ENCODE results near the gene DAPK2.

The DAPK2 gene

DNA sequence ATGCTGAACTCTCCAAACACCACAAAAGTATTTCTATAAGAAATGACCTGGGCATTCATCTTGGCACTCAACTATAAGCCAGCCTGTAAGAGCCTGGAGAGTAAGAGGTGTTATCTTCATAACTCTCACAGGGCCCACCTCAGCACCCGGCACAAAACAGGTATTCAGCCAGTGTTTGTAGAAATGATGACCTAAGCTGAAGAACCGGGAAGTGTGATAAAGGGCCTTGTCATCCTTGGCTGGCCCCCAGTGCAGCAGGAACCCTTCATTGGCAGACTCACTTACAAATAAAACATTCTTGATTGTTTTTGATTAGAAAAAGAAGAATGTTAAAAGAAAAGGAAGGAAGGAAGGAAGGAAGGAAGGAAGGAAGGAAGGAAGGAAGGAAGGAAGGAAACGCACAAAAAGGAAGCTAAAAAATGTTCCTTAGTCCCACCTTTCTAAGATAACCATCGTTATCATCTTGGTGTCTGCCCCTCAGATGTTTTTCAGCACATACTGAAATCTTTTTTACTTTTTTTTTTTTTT lies 52.1 kb downstream of the DAPK2 start:
- H3K4me3 ChIP-seq (ENCODE audit: control insufficient read depth, low read depth, low read length): no peak overlapping the region
- no peak for DNase-seq (ENCODE audit: low read depth)
- TF ChIP-seq, protein P1, sequence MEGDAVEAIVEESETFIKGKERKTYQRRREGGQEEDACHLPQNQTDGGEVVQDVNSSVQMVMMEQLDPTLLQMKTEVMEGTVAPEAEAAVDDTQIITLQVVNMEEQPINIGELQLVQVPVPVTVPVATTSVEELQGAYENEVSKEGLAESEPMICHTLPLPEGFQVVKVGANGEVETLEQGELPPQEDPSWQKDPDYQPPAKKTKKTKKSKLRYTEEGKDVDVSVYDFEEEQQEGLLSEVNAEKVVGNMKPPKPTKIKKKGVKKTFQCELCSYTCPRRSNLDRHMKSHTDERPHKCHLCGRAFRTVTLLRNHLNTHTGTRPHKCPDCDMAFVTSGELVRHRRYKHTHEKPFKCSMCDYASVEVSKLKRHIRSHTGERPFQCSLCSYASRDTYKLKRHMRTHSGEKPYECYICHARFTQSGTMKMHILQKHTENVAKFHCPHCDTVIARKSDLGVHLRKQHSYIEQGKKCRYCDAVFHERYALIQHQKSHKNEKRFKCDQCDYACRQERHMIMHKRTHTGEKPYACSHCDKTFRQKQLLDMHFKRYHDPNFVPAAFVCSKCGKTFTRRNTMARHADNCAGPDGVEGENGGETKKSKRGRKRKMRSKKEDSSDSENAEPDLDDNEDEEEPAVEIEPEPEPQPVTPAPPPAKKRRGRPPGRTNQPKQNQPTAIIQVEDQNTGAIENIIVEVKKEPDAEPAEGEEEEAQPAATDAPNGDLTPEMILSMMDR (conservative IDR thresholded peaks at IDR 0.05; ENCODE audit: control insufficient read depth, insufficient read depth, low read depth, low read length): no peak

DNA sequence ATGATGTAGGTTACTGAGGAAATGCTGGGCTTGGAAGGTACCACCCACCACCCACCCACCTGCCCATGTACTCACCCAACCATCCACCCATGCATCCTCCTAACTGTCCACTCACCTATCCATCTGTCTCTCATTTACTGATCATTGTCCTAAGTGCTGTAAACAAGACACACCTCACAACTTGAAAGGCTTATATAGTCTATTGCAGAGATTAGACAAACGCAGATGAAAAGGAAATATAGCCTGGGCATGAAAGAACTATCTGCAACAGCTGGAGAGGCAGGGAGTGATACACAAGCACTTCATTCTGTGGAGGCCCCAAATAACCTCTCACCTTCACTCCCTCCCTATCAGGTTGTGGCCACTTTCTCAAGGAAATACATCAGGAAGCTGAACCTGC lies 54.0 kb downstream of the DAPK2 start:
- no peak for DNase-seq (ENCODE audit: low read depth)
- TF ChIP-seq, protein P1 (conservative IDR thresholded peaks at IDR 0.05; ENCODE audit: control insufficient read depth, insufficient read depth, low read depth, low read length): no peak
- H3K4me3 ChIP-seq (ENCODE audit: control insufficient read depth, low read depth, low read length): no peak overlapping the region

DNA sequence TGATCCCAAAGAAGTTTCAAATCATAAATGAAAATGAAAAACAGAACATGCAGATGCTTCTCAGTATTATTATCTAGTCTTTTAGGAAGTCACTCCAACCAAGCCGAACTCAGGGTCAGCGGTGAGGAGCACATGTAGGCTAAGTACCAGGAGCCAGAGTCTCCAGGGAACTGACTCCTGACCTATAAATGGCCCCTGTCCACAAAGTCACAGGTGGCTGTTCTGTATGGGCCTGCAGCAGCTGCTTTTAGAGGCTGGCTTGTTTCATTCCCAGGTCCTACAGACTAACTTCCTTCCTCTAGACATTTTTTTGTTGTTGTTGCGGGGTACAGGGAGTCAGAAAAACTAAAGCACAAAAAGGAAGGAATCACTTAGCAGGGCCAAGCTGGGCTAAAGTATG lies 54.6 kb downstream of the DAPK2 start:
- no peak overlapping the region for H3K4me3 ChIP-seq (ENCODE audit: control insufficient read depth, low read depth, low read length)
- TF ChIP-seq, protein P1 (conservative IDR thresholded peaks at IDR 0.05; ENCODE audit: control insufficient read depth, insufficient read depth, low read depth, low read length): no peak
- DNase-seq (ENCODE audit: low read depth): no peak

DNA sequence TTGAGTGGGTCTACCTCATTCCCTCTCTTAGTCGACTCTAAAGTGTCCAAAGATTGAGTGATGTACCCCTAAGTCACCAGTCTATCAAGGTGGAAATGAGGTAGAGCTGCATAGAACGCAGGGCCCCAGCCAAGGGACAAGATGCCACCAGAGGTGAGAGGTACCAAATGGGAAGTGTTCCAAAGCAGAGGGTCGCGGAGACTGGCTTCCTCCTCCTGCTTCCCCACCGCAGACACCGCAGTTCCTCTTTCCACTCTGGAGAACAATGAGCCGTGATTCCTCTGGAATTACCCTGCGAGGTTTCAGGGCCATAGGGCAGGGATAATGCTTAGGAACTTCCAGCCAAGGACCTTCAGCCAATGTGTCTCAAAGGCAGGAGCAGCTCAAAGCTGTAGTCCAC lies 55.8 kb downstream of the DAPK2 start:
- TF ChIP-seq, protein P1 (conservative IDR thresholded peaks at IDR 0.05; ENCODE audit: control insufficient read depth, insufficient read depth, low read depth, low read length): no peak
- no peak overlapping the region for H3K4me3 ChIP-seq (ENCODE audit: control insufficient read depth, low read depth, low read length)
- no peak for DNase-seq (ENCODE audit: low read depth)

DNA sequence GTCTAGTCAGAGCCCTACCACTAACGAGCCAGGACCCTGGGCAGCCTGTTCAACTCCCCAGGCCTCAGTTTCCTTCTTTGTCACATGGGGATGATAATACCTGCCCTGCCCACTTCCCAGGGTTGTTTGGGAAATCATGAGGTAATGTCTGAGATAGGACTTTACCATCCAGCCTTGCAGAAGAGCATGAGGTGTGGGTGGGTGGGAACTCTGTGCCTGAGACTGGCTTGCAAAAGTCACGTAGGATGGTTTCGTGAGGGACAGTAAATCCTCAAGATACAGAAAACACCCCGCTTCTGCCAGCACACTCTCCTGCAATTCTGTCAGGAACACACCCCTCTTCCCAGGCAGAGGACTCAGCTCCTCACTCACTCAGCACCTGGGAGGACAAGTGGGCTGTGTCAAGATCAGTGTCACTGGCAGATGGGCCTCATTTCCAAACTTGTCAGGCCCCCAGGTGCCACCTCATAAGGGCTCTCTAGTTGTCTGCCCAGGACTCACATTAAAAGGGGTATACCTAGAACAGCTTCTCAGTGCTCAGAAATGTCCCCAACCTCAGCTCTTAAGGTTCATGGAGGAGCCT lies 58.4 kb downstream of the DAPK2 start:
- DNase-seq (ENCODE audit: low read depth): no peak
- TF ChIP-seq, protein P1 (conservative IDR thresholded peaks at IDR 0.05; ENCODE audit: control insufficient read depth, insufficient read depth, low read depth, low read length): no peak
- H3K4me3 ChIP-seq (ENCODE audit: control insufficient read depth, low read depth, low read length): no peak overlapping the region

DNA sequence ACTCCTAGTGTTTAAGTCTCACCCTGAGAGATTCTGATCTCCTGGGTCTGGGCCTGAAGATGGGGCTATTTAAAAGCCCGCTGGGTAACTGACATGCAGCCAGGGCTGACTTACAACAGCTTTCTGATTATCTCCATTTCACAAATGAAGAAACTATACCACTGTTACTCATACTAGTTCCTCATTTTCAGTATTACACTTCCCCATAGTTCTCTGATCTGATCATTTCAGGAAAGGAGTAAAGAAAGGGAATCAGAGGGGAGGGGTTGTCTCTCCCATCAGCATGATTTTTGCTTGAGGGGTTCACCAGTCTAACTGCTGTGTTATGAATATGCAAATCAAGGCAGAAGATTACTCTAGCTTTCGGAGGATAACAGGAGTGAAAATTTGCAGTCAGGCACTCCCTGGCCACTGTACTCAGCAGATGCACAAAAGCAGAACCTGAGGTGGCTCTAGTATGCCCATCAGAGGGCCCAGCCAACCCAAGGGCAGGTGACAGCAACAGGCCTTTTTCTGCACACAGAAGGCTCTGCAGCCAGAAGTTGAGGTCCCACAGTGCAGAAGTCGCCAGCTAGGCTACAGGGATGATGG lies 59.4 kb downstream of the DAPK2 start:
- no peak for DNase-seq (ENCODE audit: low read depth)
- TF ChIP-seq, protein P1 (conservative IDR thresholded peaks at IDR 0.05; ENCODE audit: control insufficient read depth, insufficient read depth, low read depth, low read length): no peak
- H3K4me3 ChIP-seq (ENCODE audit: control insufficient read depth, low read depth, low read length): no peak overlapping the region
